HCT116 (cell line): ENCODE measurements around the gene SRP54. TPM values are rescaled to one million over a fixed set of nuclear protein-coding genes. Genes with fewer than 3 reads are reported as not detected.

Source experiments
- ATAC-seq: fragments of 200-7000 bp; cut with Tn5 transposase; 2 replicates; pipeline ENCODE4 v1.9.1; 2020; ENCODE audit warnings: mild to moderate bottlenecking, moderate library complexity
- BruUV-seq: library from RNA; stranded (reverse); fragments of 400-500 nt; replicated peaks from 2 replicates; lab custom pipeline; 2021; lab: Mats Ljungman, UMichigan
- CTCF ChIA-PET: fragments of 300-600 bp; sonication (Branson Sonifier 250); formaldehyde crosslinking; loops from one replicate; lab custom pipeline; 2021; ENCODE audit warnings: antibody characterized with exemption; lab: Charles Lee
- POLR2A ChIA-PET: fragments of 300-600, 350-600 bp; sonication (Branson Sonifier 250); formaldehyde crosslinking; loops from one replicate; lab custom pipeline; 2021; ENCODE audit warnings: antibody characterized with exemption; lab: Charles Lee
- RAD21 ChIA-PET, 2 experiments: fragments of 300-600 bp; sonication (Branson Sonifier 250); formaldehyde crosslinking; loops; one replicate each; lab custom pipeline; 2023; ENCODE audit warnings: low total read pairs in 2 of 2; ENCODE audit not compliant: uncharacterized antibody in 2 of 2, unreplicated experiment in 2 of 2, low non-redundant PET in 1 of 2; lab: Charles Lee
- DNase-seq: peaks from one replicate; pipeline ENCODE4 v3.0.0-alpha.2; 2010; ENCODE audit warnings: low read depth, low spot score
- H2AFZ ChIP-seq: fragments of 200-600 bp; shearing (Covaris generic), sonication (generic); 2 replicates; pipeline ENCODE4 v1.6.1; 2017; ENCODE audit warnings: low read depth, mixed run types, mixed read lengths, antibody characterized with exemption, low read length; ENCODE audit not compliant: poor library complexity, severe bottlenecking
- H3K27ac ChIP-seq: 2 replicates; pipeline ENCODE4 v1.5.1; 2012; ENCODE audit warnings: low read depth, low read length
- H3K27me3 ChIP-seq: fragments of 200-600 bp; sonication (generic); 2 replicates; pipeline ENCODE4 v1.6.1; 2016; ENCODE audit warnings: mixed run types, low read length, mixed read lengths; ENCODE audit not compliant: insufficient read depth
- H3K36me3 ChIP-seq, 2 experiments: fragments of 200-500 bp in 1 of 2; fragments of 200-600 bp in 1 of 2; sonication (Bioruptor generic) in 1 of 2; sonication (generic) in 1 of 2; 2 replicates each; pipeline versions ENCODE4 v1.5.1 to v1.6.1; 2014 to 2016; ENCODE audit warnings: low read length in 2 of 2, inconsistent platforms in 1 of 2, mixed read lengths in 1 of 2, mixed run types in 1 of 2; ENCODE audit not compliant: insufficient read depth in 2 of 2, control insufficient read depth in 1 of 2
- H3K4me1 ChIP-seq, 2 experiments: fragments of 200-600 bp in 1 of 2; sonication (generic) in 1 of 2; 2 replicates each; pipeline versions ENCODE4 v1.5.1 to v1.6.1; 2012 to 2017; ENCODE audit warnings: low read length in 2 of 2, inconsistent platforms in 1 of 2, mild to moderate bottlenecking in 1 of 2, mixed read lengths in 1 of 2, mixed run types in 1 of 2, moderate library complexity in 1 of 2; ENCODE audit not compliant: insufficient read depth in 2 of 2, control insufficient read depth in 1 of 2
- H3K4me2 ChIP-seq: fragments of 200-600 bp; sonication (generic); 2 replicates; pipeline ENCODE4 v1.6.1; 2017; ENCODE audit warnings: mixed run types, low read length, mixed read lengths
- H3K4me3 ChIP-seq, 2 experiments: fragments of 200-600 bp in 1 of 2; sonication (generic) in 1 of 2; replicated peaks in 1 of 2; 2 replicates each; pipeline ENCODE4 v1.5.1; 2011 to 2016; ENCODE audit warnings: low read length in 2 of 2, control low read depth in 1 of 2, low read depth in 1 of 2, mild to moderate bottlenecking in 1 of 2, mixed read lengths in 1 of 2, mixed run types in 1 of 2
- H3K79me2 ChIP-seq: fragments of 200-600 bp; sonication (generic); 2 replicates; pipeline ENCODE4 v1.6.1; 2017; ENCODE audit warnings: mild to moderate bottlenecking, mixed run types, low read length, moderate library complexity, mixed read lengths; ENCODE audit not compliant: insufficient read depth
- H3K9ac ChIP-seq: fragments of 200-600 bp; sonication (generic); 2 replicates; pipeline ENCODE4 v1.6.1; 2016; ENCODE audit warnings: low read length, mixed read lengths
- H3K9me2 ChIP-seq: fragments of 200-600 bp; sonication (generic), shearing (Covaris generic); 2 replicates; pipeline ENCODE4 v1.6.1; 2017; ENCODE audit warnings: mixed run types, mild to moderate bottlenecking, moderate library complexity; ENCODE audit not compliant: insufficient read depth
- H3K9me3 ChIP-seq, 2 experiments: fragments of 200-500 bp in 1 of 2; fragments of 200-600 bp in 1 of 2; sonication (Bioruptor generic) in 1 of 2; sonication (generic) in 1 of 2; 2 replicates each; pipeline ENCODE4 v1.6.1; 2014 to 2017; ENCODE audit warnings: low read length in 2 of 2, mixed read lengths in 2 of 2, inconsistent platforms in 1 of 2, low read depth in 1 of 2, mild to moderate bottlenecking in 1 of 2, mixed run types in 1 of 2, moderate library complexity in 1 of 2; ENCODE audit not compliant: control insufficient read depth in 1 of 2, insufficient read depth in 1 of 2
- H4K20me1 ChIP-seq: fragments of 200-600 bp; sonication (generic), shearing (Covaris generic); 2 replicates; pipeline ENCODE4 v1.6.1; 2017; ENCODE audit warnings: mixed run types, mild to moderate bottlenecking, moderate library complexity; ENCODE audit not compliant: insufficient read depth
- CBX3 ChIP-seq: IDR thresholded peaks from 2 replicates; pipeline ENCODE4 v1.6.1; 2012; ENCODE audit warnings: low read depth
- EGR1 ChIP-seq: IDR thresholded peaks from 2 replicates; pipeline ENCODE4 v1.6.1; 2012; ENCODE audit warnings: low read depth
- ELF1 ChIP-seq: IDR thresholded peaks from 2 replicates; pipeline ENCODE4 v1.6.1; 2012; ENCODE audit warnings: low read depth, borderline replicate concordance
- EZH2 ChIP-seq: fragments of 200-600 bp; sonication (generic); IDR thresholded peaks from 2 replicates; pipeline ENCODE4 v1.6.1; 2017; ENCODE audit warnings: antibody characterized with exemption, mixed run types
- FOSL1 ChIP-seq: IDR thresholded peaks from 2 replicates; pipeline ENCODE4 v1.6.1; 2012; ENCODE audit warnings: low read depth
- JUND ChIP-seq: IDR thresholded peaks from 2 replicates; pipeline ENCODE4 v1.6.1; 2012
- POLR2A ChIP-seq: IDR thresholded peaks from 2 replicates; pipeline ENCODE4 v1.7.0; 2011; ENCODE audit warnings: borderline replicate concordance; ENCODE audit not compliant: insufficient read depth, insufficient read length; ENCODE audit errors: extremely low read depth
- RAD21 ChIP-seq: IDR thresholded peaks from 2 replicates; pipeline ENCODE4 v1.6.1; 2012; ENCODE audit warnings: low read depth, mild to moderate bottlenecking
- SP1 ChIP-seq: IDR thresholded peaks from 2 replicates; pipeline ENCODE4 v1.6.1; 2012; ENCODE audit warnings: low read depth
- SRF ChIP-seq: IDR thresholded peaks from 2 replicates; pipeline ENCODE4 v1.6.1; 2012; ENCODE audit warnings: low read depth
- YY1 ChIP-seq: IDR thresholded peaks from 2 replicates; pipeline ENCODE4 v1.6.1; 2011; ENCODE audit warnings: low read length, low read depth, moderate library complexity, mild to moderate bottlenecking; ENCODE audit not compliant: insufficient replicate concordance; ENCODE audit errors: extremely low read depth
- ZFX ChIP-seq: fragments of 450-650 bp; IDR thresholded peaks from 2 replicates; pipeline ENCODE4 v1.6.1; 2017
- ZNF274 ChIP-seq: fragments of 200-500 bp; sonication (Bioruptor generic); IDR thresholded peaks from 2 replicates; pipeline ENCODE4 v1.6.1; 2014; ENCODE audit warnings: mild to moderate bottlenecking, low read depth, low read length, inconsistent platforms
- intact Hi-C: fragments of 100-400 bp; cut with micrococcal nuclease; formaldehyde crosslinking; loops from 2 replicates; pipeline ENCODE4 v1.10.0; 2022
- total RNA-seq: library from RNA; stranded (reverse); gene quantifications from one replicate; pipeline ENCODE4 v1.2.1, GENCODE V29; 2021; ENCODE audit not compliant: unreplicated experiment
- TF ChIP-seq, protein P1 (sequence below): IDR thresholded peaks from 2 replicates; pipeline ENCODE4 v1.6.1; 2012
- TF ChIP-seq, protein P2 (sequence below), 3 experiments: fragments of 200-600 bp in 1 of 3; sonication (generic) in 1 of 3; IDR thresholded peaks in 2 of 3; conservative IDR thresholded peaks in 1 of 3; 2 replicates each; pipeline ENCODE4 v1.5.1; 2012 to 2017; ENCODE audit warnings: low read depth in 2 of 3, low read length in 2 of 3, antibody characterized with exemption in 1 of 3, borderline replicate concordance in 1 of 3, control low read depth in 1 of 3, mild to moderate bottlenecking in 1 of 3, mixed read lengths in 1 of 3, mixed run types in 1 of 3, moderate library complexity in 1 of 3; ENCODE audit not compliant: insufficient read depth in 1 of 3
- TF ChIP-seq, protein P3 (sequence below): IDR thresholded peaks from 2 replicates; pipeline ENCODE4 v1.6.1; 2012
- TF ChIP-seq, protein P4 (sequence below): IDR thresholded peaks from 2 replicates; pipeline ENCODE4 v1.6.1; 2012; ENCODE audit warnings: low read depth
- TF ChIP-seq, protein P5 (sequence below): IDR thresholded peaks from 2 replicates; pipeline ENCODE4 v1.6.1; 2011; ENCODE audit warnings: mild to moderate bottlenecking, low read length, moderate library complexity; ENCODE audit not compliant: insufficient replicate concordance; ENCODE audit errors: extremely low read depth

Gene SRP54
- total RNA-seq, 1 experiment from 2014 or later, result 53.0 TPM

DNA sequence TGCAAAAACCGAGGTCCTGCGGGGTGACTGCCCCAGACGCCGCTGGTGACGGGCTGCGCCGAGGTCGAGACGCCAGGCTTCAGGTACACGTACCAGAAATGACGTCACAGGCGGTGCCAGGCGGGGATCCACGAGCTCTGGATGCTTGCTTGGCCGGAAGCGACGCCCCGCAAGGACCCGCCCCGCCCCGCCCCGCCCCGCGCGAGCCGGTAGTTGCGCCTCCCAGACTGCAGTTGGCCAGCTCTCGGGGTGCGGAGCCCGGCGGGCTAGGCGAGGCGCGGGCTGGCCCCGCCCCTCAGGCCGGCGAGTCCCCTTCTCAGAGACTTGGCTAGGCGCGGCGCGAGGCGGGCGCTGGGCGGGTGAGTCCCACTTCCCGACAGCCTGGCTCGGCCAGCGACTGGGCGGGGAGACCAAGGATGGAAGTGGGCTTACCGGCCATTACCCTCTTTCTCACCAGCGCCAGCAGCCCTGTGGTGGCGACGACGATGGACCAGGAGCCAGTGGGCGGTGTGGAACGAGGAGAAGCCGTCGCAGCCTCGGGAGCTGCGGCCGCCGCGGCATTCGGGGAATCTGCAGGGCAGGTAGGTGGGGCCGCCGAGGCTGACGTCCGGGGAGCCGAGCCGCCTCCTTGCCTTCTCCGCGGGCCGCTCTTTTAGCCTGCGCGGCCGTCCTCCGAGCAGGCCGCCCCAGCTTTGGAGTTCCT is 63.4 kb downstream of the SRP54 start, which contains the start of gene FAM177A1:
FAM177A1 (plus strand) TSS at position 225 of the 703 bp plus-strand sequence; CDS start at position 417, 192 bp downstream.
- no peaks in the 10 kb centered on the region for H3K36me3 ChIP-seq
- CTCF ChIA-PET, result interaction anchor here (0.7 to 0.9 kb wide), 2 partner anchors 22 to 66 kb away, joined by 3 read pairs; no protein-coding TSS in a partner anchor
- H3K4me2 ChIP-seq, result peak within 1 kb of the TSS; percentile 93
- peak within 1 kb of the TSS; percentile 81 to 92 for H3K4me3 ChIP-seq
- no peaks in the 10 kb centered on the region for H3K9me2 ChIP-seq
- peaks cover 16% of the 10 kb centered on the region for H3K79me2 ChIP-seq
- H2AFZ ChIP-seq, result peak within 1 kb of the TSS; percentile 82
- no peaks in the 10 kb centered on the region for H4K20me1 ChIP-seq
- ATAC-seq (peak; percentile 97), DNase-seq (peak; percentile 92)
- peak within 1 kb of the TSS; percentile 83 for H3K9ac ChIP-seq
- H3K27me3 ChIP-seq, result no peaks in the 10 kb centered on the region
- intact Hi-C loops, result loop anchor here (1.0 kb wide), 1 partner anchor 64 kb away; the partner anchor contains the start of gene SRP54
- BruUV-seq, result no TSS peak
- H3K4me1 ChIP-seq, result peaks cover 10 to 19% of the 10 kb centered on the region in 2 experiments; a peak in 3 of 4 replicates
- peak within 1 kb of the TSS; percentile 95 for H3K27ac ChIP-seq
- no peaks in the 10 kb centered on the region for H3K9me3 ChIP-seq
- POLR2A ChIA-PET, result interaction anchor here (0.7 to 2.0 kb wide), 7 partner anchors 8 to 267 kb away, joined by 3 to 10 read pairs (median 3); partner anchors contain the start of genes PPP2R3C, PRORP and SRP54
- RAD21 ChIA-PET, result interaction anchor here (0.6 kb wide), 2 partner anchors 245 to 371 kb away, joined by 3 to 4 read pairs; no protein-coding TSS in a partner anchor
- peak; percentile 32; the same call in 1 of the 2 replicates for TF ChIP-seq CBX3
- peak; percentile 66 for TF ChIP-seq ZFX
- TF ChIP-seq YY1, result no peak
- no peak for TF ChIP-seq EZH2
- TF ChIP-seq EGR1, result no peak
- TF ChIP-seq ELF1, result no peak; the same call in 1 of the 2 replicates
- TF ChIP-seq POLR2A, result peak; percentile 88
- TF ChIP-seq, protein P1, sequence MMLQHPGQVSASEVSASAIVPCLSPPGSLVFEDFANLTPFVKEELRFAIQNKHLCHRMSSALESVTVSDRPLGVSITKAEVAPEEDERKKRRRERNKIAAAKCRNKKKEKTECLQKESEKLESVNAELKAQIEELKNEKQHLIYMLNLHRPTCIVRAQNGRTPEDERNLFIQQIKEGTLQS, result no peak
- TF ChIP-seq, protein P2, sequence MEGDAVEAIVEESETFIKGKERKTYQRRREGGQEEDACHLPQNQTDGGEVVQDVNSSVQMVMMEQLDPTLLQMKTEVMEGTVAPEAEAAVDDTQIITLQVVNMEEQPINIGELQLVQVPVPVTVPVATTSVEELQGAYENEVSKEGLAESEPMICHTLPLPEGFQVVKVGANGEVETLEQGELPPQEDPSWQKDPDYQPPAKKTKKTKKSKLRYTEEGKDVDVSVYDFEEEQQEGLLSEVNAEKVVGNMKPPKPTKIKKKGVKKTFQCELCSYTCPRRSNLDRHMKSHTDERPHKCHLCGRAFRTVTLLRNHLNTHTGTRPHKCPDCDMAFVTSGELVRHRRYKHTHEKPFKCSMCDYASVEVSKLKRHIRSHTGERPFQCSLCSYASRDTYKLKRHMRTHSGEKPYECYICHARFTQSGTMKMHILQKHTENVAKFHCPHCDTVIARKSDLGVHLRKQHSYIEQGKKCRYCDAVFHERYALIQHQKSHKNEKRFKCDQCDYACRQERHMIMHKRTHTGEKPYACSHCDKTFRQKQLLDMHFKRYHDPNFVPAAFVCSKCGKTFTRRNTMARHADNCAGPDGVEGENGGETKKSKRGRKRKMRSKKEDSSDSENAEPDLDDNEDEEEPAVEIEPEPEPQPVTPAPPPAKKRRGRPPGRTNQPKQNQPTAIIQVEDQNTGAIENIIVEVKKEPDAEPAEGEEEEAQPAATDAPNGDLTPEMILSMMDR (IDR thresholded peaks at IDR 0.05 in 2 of 3, conservative IDR thresholded peaks at IDR 0.05 in 1 of 3; ENCODE audit: borderline replicate concordance in 1 of 3, insufficient read depth in 1 of 3, low read depth in 2 of 3, low read length in 2 of 3), result no peak
- TF ChIP-seq ZNF274, result no peak
- TF ChIP-seq JUND, result 0 out of 2 replicates have a peak, but pooled peaks have one; percentile 33
- TF ChIP-seq, protein P3, sequence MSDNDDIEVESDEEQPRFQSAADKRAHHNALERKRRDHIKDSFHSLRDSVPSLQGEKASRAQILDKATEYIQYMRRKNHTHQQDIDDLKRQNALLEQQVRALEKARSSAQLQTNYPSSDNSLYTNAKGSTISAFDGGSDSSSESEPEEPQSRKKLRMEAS, result no peak; the same call in none of the 2 replicates
- TF ChIP-seq, protein P4, sequence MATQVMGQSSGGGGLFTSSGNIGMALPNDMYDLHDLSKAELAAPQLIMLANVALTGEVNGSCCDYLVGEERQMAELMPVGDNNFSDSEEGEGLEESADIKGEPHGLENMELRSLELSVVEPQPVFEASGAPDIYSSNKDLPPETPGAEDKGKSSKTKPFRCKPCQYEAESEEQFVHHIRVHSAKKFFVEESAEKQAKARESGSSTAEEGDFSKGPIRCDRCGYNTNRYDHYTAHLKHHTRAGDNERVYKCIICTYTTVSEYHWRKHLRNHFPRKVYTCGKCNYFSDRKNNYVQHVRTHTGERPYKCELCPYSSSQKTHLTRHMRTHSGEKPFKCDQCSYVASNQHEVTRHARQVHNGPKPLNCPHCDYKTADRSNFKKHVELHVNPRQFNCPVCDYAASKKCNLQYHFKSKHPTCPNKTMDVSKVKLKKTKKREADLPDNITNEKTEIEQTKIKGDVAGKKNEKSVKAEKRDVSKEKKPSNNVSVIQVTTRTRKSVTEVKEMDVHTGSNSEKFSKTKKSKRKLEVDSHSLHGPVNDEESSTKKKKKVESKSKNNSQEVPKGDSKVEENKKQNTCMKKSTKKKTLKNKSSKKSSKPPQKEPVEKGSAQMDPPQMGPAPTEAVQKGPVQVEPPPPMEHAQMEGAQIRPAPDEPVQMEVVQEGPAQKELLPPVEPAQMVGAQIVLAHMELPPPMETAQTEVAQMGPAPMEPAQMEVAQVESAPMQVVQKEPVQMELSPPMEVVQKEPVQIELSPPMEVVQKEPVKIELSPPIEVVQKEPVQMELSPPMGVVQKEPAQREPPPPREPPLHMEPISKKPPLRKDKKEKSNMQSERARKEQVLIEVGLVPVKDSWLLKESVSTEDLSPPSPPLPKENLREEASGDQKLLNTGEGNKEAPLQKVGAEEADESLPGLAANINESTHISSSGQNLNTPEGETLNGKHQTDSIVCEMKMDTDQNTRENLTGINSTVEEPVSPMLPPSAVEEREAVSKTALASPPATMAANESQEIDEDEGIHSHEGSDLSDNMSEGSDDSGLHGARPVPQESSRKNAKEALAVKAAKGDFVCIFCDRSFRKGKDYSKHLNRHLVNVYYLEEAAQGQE, result no peak
- TF ChIP-seq, protein P5, sequence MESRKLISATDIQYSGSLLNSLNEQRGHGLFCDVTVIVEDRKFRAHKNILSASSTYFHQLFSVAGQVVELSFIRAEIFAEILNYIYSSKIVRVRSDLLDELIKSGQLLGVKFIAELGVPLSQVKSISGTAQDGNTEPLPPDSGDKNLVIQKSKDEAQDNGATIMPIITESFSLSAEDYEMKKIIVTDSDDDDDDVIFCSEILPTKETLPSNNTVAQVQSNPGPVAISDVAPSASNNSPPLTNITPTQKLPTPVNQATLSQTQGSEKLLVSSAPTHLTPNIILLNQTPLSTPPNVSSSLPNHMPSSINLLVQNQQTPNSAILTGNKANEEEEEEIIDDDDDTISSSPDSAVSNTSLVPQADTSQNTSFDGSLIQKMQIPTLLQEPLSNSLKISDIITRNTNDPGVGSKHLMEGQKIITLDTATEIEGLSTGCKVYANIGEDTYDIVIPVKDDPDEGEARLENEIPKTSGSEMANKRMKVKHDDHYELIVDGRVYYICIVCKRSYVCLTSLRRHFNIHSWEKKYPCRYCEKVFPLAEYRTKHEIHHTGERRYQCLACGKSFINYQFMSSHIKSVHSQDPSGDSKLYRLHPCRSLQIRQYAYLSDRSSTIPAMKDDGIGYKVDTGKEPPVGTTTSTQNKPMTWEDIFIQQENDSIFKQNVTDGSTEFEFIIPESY, result peak; percentile 46
- no peak for TF ChIP-seq FOSL1
- peak; percentile 51 for TF ChIP-seq SP1
- TF ChIP-seq SRF, result no peak
- TF ChIP-seq RAD21, result no peak
